BE2C (cell line): ENCODE data around the gene DAB1.

Experiments
- DNase-seq: peaks from one replicate; pipeline ENCODE4 v3.0.0-alpha.2; 2020
- H3K27me3 ChIP-seq: fragments of 250-450 bp; sonication (Bioruptor Pico); 2 replicates; pipeline ENCODE4 v1.5.1; 2020; ENCODE audit warnings: mild to moderate bottlenecking
- H3K36me3 ChIP-seq: fragments of 250-450 bp; sonication (Bioruptor Pico); 2 replicates; pipeline ENCODE4 v1.5.1; 2020; ENCODE audit warnings: mild to moderate bottlenecking
- H3K4me1 ChIP-seq: fragments of 250-450 bp; sonication (Bioruptor Pico); 2 replicates; pipeline ENCODE4 v1.5.1; 2020
- H3K4me3 ChIP-seq: 2 replicates; pipeline ENCODE4 v1.5.1; 2011; ENCODE audit warnings: low read depth, low read length
- H3K9me3 ChIP-seq: fragments of 250-450 bp; sonication (Bioruptor Pico); 2 replicates; pipeline ENCODE4 v1.5.1; 2020
- TF ChIP-seq, protein P1 (sequence below): IDR thresholded peaks from 2 replicates; pipeline ENCODE4 v1.5.1; 2012; ENCODE audit warnings: mild to moderate bottlenecking, low read depth, low read length

The DAB1 gene

DNA sequence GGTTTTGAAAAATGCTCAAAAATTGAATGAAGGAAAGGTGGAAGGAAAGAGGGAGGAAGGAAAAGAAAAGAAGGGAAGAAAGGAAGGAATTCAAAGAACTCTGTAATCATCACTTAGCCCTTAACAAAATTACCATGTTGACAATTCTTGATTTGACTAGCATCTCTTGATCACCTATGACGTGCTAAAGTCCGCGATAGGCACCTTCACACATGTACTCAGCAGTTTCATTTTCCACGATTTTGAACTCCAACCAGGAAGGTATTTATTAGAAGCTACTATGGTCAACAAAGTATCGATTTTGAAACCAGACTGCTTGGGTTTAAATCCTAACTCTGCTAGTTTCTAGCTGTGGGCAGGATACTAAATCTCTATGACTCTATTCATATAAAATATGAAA is 146.9 kb downstream of the DAB1 start:
- Histone ChIP-seq H3K4me1 (no peaks in the 10 kb centered on the region), H3K36me3 (no peaks in the 10 kb centered on the region), H3K27me3 (no peaks in the 10 kb centered on the region), H3K9me3 (no peaks in the 10 kb centered on the region), H3K4me3 (no peak overlapping the region)
- TF ChIP-seq, protein P1, sequence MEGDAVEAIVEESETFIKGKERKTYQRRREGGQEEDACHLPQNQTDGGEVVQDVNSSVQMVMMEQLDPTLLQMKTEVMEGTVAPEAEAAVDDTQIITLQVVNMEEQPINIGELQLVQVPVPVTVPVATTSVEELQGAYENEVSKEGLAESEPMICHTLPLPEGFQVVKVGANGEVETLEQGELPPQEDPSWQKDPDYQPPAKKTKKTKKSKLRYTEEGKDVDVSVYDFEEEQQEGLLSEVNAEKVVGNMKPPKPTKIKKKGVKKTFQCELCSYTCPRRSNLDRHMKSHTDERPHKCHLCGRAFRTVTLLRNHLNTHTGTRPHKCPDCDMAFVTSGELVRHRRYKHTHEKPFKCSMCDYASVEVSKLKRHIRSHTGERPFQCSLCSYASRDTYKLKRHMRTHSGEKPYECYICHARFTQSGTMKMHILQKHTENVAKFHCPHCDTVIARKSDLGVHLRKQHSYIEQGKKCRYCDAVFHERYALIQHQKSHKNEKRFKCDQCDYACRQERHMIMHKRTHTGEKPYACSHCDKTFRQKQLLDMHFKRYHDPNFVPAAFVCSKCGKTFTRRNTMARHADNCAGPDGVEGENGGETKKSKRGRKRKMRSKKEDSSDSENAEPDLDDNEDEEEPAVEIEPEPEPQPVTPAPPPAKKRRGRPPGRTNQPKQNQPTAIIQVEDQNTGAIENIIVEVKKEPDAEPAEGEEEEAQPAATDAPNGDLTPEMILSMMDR = no peak
- DNase-seq = no peak

DNA sequence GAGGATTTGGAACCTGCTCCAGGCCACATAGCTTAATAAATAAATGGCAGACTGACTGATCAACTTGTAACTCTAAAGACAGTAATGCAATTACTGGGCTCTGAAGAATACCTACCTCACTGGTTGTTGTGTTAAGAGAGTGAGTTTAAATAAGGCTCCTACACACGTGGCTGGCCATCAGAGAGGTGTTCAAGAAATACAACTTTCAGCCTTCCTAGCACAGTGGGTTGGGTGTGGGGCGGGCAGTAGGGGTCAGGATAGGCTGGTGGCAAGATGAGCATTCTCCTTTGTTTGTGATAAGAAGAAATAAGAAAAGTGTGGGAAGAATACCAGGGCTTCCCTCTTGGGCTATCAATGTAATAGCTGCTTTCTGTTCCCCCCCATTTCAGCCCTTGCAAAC is 151.3 kb downstream of the DAB1 start:
- Histone ChIP-seq H3K4me3 (no peak overlapping the region), H3K27me3 (no peaks in the 10 kb centered on the region), H3K9me3 (no peaks in the 10 kb centered on the region), H3K4me1 (no peaks in the 10 kb centered on the region), H3K36me3 (no peaks in the 10 kb centered on the region)
- TF ChIP-seq, protein P1 = no peak
- no peak for DNase-seq

DNA sequence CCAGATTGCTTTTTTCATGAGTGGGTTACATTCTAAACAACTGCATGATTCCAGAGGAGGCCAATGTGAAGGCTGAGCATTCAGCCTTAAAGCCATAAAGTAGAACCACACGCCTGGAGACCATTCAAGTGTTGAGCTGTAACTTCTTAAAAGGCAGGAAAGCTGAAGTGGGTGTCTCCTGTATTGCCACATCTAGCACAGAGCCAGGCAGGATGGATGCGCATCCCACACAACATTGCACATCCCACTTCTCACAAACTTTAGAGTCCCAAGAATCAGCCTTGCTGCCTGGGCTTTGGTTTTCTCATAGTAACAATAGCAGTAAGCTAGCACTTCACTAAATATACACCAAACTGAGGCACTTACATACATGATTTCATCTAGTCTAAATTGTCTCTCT is 151.7 kb downstream of the DAB1 start:
- Histone ChIP-seq H3K4me3 (no peak overlapping the region), H3K4me1 (no peaks in the 10 kb centered on the region), H3K27me3 (no peaks in the 10 kb centered on the region), H3K9me3 (no peaks in the 10 kb centered on the region), H3K36me3 (no peaks in the 10 kb centered on the region)
- DNase-seq = no peak
- TF ChIP-seq, protein P1 = no peak

DNA sequence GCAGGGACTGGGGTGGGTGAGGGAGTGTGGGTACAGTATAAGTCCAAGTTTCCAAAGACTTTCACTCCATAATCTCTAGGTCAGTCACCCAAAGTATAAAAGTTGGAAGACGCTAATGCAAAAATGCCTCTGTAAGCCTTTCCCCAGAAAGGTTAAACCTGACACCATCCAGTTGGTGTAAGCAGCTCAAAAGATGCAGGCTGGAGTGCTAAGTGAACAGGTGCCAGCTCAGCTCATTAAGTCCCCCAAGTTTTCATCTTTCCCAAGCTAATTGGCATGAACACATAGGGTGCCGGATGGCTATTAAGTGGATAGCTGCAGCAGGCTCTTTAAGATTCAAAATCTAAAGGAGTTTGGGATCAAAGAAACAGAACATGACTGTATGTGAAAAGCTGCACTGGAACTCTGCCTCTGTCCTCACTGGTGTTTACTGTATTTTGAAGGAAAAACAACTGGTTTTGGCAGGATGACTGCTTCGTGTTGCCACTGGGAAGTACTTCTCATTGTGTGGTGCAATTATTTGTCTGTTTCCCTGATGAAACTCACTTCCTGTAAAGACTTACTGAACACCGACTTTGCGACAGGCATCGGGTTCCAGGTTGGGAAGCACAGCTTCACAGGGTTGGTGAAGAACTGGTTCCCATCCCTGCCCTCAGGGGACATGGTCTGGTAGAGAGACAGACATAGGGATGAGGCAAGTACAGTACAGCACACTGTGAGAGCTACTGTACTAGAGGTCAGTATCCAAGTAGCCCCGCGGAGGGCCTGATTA is 152.7 kb downstream of the DAB1 start:
- TF ChIP-seq, protein P1 = no peak
- no peak for DNase-seq
- no peaks in the 10 kb centered on the region for H3K27me3 ChIP-seq
- no peaks in the 10 kb centered on the region for H3K9me3 ChIP-seq
- H3K4me3 ChIP-seq = no peak overlapping the region
- no peaks in the 10 kb centered on the region for H3K4me1 ChIP-seq
- H3K36me3 ChIP-seq = no peaks in the 10 kb centered on the region

DNA sequence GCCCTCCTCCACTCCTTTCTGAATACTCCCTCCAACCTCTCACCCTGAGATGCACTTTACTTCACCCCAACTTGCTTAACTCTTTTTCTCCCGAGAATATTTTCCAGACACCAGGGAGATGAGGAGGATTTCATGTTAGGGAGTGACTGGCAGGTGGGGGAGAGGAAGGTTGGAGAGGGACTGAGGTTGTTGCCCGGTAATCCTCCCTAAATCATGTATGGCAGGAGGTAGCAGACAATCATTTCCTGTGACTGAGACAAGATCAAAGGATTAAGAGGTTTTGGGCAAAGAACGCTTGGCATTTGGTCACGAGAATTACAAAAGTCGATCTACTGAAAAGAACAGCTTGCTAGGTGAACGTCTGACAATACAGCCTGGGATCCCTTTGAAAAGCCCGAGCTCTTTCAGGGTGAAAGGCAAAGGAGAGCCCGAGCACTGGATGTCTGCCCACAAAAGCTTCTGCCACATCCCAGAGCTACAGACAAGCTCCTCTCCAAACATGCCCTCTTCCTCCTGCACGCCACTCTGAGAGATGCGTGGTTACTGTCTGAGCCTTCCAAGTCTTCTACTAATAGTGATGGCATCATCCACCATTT is 154.1 kb downstream of the DAB1 start:
- Histone ChIP-seq H3K4me1 (no peaks in the 10 kb centered on the region), H3K27me3 (no peaks in the 10 kb centered on the region), H3K9me3 (no peaks in the 10 kb centered on the region), H3K36me3 (no peaks in the 10 kb centered on the region), H3K4me3 (no peak overlapping the region)
- DNase-seq = no peak
- TF ChIP-seq, protein P1 = no peak

DNA sequence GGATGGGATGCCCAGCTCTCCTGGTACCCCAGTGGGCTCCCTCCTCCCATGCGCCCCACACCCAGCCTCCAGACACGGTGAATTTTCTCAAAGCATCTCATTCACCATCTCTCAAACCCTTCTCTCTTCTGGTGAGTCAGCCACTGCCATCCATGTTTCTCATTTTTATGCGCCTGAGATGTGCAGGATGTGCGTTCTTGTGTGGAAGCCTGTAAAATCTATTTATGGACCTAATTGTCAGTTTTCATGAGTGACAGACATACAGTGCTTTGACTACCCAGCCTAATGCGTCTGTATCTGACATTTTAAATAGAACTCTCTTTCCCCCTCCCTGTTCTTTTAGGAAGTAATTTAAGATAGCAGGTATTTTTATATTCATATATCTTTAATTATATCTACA is 158.8 kb downstream of the DAB1 start:
- no peaks in the 10 kb centered on the region for H3K27me3 ChIP-seq
- TF ChIP-seq, protein P1 = no peak
- H3K36me3 ChIP-seq = no peaks in the 10 kb centered on the region
- DNase-seq = no peak
- H3K4me1 ChIP-seq = no peaks in the 10 kb centered on the region
- no peaks in the 10 kb centered on the region for H3K9me3 ChIP-seq
- no peak overlapping the region for H3K4me3 ChIP-seq
